Measurements from ENCODE around the gene SNRNP35. TPM values are rescaled to one million over a fixed set of nuclear protein-coding genes. Genes with fewer than 3 reads are reported as not detected.
"Not testable (repeated sequence)": the region's sequence is repeated elsewhere in the genome, so short reads cannot be mapped to it uniquely, and the experiment has no call there.

SNRNP35 gene
- total RNA-seq, 1 donor from 2014 or later: 14.4 TPM

DNA sequence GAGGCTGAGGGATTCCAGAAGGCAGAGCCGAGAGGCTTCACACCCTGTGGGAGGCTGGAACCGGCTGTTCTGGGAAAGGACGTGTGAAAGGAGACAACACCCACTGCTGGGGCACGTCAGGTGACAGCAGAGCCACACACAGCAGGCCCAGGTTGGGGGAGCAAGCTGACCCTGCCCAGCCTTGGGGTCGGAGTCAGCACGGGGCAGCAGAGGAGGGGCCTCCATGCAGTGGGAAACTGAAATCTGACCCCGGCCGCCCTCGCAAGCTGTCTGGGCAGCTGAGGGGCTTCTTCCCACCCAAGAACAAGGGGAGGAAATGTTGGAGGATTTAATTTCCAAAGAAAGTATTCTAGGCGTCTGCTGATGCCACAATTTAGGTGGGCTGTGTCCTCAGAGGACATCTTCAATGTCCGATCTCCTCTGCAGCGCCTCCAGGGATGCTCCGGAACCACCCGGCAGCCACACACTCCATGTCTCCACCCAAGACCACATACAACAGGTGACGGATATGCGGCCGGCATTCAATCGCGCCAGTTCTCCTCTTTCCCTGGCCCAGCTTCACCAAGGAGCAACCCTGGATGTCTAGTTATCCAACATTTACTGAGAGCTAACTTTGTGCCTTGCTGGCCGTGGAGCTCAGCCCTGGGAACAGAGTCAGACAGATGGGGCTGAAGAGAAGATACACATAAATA lies 30.7 kb downstream of the SNRNP35 start:
- DNase-seq (ENCODE audit: low spot score): no peak

DNA sequence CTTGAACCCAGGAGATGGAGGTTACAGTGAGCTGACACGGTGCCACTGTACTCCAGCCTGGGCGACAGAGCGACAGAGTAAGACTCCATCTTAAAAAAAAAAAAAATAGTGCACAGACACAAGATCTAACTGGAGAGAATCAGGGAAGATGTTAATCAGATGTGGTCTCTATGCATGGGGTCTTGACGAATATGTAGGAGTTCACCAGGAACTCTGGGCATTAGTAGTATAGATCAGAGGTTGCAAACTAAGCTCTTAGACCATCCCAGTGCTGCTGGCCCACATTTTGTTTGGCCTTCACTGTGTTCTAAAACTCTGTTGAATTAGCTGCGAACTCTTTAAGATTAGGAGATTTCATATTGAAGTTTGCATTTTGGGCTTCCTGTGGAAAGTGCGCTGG lies 31.6 kb downstream of the SNRNP35 start:
- no peak for DNase-seq (ENCODE audit: low spot score)

- DNase-seq (ENCODE audit: low spot score): no peak
Measured at GRCh38 chr12:123490089-123490488, 32.1 kb downstream of the SNRNP35 start.

DNA sequence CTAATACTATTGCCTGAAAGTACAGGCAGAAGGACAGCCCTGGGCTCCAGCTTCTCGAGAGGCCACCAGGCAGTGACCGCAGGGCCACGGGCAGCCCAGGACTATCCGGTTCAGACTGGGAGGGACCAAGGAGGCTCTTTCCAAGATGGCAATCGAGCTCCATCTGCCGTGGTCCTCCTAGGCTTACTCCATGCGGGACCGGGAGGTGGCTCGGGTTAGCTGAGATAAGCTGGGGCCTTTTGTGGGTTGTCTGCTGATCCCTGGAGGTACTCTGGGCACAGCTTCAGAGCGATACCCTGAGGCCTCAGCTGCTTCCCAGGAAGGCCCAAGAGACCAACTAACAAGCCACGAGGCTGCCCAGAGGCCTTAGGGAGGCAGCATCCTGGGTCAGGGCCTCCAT lies 33.1 kb downstream of the SNRNP35 start:
- DNase-seq (ENCODE audit: low spot score): no peak

DNA sequence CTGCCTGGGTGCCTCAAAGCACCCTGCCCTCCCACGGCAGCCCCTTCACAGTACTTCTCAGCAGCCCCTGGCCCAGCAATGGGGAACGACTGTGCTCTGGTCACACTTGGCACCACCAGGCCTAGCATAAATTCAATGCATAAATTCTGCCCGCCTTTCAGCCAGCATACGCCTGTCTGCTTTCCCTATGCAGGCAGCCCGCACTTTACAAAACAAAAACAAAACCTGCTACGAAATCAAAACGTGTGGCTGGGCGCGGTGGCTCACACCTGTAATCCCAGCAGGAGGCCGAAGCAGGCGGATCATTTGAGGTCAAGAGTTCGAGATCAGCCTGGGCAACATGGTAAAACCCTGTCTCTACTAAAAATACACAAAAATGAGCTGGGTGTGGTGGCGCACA lies 33.5 kb downstream of the SNRNP35 start:
- DNase-seq (ENCODE audit: low spot score): no peak

DNA sequence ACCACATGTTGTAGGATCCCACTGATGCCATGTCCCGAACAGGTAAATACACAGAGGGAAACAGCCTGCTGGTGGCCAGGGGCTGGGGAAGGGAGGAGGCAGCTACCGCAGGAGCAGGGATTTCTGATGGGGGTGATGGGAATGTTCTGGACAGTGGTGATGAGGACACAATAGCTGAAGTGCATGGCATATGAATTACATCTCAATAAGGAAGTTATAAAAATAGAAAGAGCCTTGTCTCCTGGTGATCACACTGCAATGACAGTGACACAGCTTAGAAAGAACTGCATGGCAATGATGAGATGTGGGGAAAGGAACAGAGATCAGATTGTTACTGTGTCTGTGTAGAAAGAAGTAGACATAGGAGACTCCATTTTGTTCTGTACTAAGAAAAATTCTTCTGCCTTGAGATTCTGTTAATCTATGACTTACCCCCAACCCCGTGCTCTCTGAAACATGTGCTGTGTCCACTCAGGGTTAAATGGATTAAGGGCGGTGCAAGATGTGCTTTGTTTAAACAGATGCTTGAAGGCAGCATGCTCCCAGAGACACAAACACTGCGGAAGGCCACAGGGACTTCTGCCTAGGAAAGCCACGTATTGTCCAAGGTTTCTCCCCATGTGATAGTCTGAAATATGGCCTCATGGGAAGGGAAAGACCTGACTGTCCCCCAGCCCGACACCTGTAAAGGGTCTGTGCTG lies 34.5 kb downstream of the SNRNP35 start:
- not testable (repeated sequence) for DNase-seq (ENCODE audit: low spot score)

DNA sequence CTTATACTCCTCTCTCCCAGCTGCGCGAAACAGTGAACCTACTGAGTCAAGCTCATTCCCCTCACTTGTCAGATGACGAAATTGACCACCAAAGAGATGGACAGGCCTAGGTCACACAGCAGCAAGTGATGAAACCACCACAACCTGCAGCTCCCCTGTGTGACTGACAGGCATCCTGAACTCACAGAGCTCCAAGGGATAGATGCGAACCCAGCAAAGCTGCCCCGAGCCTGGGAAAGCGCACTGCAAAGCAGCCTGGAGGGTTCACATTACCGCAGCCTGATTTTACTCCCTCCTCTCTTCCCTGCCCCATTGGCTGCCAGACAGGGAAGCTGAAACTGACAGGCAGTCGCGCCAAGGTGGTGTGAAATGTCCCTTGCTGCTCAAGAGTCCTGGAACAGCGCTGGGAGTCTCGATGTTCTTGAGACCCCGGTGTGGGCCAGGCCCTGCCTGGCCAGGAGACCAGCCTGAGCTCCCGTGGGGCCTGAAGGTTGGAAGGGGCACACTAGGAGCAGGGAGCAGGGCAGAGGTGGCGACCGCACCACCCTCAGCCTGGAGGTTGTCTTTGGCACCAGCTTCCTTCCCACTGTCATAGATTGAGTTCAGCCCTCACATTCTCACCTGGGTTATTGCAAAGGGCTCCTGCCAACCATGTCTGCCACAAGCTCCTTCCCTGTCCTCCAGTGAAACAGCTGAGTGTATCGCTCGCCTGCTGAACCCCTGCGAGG lies 36.3 kb downstream of the SNRNP35 start:
- no peak for DNase-seq (ENCODE audit: low spot score)

DNA sequence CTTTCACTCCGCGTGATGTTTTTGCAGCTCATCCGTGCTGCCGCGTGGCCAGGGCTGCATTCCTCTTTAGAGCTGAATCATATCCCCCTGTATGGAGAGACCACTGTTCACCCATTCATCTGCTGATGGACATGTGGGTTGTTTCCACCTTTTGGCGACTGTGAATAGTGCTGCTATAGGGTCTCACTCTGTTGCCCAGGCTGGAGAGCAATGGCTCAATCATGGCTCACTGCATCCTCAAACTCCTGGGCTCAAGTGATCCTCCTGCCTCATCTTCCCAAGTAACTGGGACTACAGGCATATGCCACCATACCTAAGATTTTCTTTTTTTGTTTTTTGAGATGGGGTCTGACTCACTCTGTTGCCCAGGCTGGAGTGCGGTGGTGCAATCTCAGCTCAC lies 39.1 kb downstream of the SNRNP35 start:
- no peak for DNase-seq (ENCODE audit: low spot score)

GRCh38 chr12:123498126-123498825 lies 40.3 kb downstream of the SNRNP35 start:
- no peak for DNase-seq (ENCODE audit: low spot score)

DNA sequence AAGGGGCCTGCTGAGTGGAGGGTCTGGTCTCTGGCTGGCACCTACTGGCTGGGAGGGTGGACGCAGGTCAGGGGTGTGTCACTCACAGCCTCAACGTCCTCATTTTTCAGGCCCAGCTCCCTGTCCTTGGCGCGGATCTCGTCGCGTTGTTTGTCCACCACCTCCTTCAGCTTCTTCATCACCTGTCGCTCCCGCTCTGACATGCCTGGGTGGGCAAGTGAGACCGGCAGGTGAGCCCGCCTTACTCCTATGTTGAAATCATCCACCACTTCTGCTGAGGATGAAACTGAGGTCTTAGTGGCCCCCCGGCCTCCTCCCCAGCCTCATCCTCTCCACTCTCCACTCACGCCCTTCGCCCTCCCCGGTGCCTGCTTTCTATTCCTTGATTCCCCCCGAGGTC lies 41.4 kb downstream of the SNRNP35 start:
- no peak for DNase-seq (ENCODE audit: low spot score)

DNA sequence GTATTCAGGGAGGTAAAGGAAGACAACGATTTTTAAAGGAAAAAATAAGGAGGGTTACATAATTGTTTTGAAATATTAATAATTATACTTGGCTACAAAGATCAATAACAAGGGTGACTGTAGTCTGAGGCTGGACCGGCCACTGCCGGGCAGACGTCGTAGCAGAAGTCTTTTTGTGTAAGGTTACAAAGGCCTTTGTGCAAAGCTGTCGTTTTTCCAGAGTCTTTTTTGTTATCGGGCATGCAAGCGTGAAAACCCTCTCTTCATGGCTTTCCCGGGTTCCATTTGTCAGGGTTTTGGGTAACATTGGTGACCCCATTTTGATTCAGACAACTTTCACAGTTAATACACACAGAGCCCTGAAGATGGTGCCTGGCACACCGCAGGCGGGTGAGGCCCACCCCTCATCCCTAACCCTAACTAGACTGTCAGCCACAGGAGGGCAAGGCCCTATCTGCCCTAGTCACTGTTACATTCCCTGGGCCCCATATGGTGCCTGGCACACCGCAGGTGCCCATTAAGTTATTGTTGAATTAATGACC lies 44.3 kb downstream of the SNRNP35 start:
- no peak for DNase-seq (ENCODE audit: low spot score)

DNA sequence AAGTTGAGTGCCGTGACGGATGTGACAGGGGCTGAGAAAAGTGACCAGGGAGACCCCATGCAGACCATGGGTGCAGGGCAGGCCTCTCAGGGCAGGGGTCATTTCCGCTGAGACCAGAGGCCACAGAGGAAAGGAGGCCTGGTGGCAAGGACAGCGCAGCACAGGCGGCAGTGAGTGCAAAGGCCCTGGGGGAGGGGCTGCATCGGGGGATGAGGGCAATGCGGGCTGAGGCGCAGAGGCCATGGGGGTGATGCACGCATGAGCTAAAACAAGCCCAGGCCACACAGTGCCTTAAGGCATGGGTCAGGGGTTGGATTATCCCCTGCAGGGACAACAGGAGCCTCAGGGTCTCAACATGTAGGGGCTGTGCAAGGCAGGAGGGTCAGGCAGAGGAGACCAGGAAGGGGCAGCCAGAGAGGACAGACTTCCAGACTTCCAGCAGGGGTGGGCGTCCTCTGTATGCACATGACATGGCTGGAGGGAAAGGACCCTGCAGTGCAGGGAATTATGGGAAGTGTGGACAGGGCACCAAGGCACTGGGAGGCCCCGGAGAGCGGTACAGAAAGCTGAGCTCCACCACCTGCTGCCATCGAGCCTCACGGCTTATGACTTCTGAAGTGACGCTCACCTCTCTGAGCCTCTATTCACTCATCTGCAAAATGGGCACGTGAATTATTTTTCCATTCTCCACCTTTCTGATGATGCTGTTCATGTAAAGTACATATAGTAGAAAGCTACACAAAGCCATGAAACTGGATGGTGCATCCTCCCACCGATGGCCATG lies 48.3 kb downstream of the SNRNP35 start:
- DNase-seq (ENCODE audit: low spot score): no peak

DNA sequence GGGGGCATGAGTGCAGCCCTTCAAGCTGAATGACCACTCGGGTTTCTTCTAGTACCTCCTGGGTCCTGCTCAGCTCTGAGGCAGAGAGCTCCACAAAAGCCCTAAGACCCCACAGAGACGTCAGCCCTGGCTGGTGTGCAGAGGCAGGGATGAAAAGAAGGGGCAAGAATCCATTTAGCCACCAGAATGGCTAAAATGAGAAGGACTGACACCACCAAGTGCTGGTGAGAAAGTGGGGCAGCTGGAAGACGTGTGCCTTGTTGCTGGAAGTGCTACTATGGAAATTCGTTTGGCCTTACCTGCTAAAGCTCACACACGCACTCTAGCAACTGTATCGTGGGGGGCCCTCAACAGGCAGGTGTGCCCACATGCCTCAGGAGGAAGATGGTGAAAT lies 48.9 kb downstream of the SNRNP35 start:
- DNase-seq (ENCODE audit: low spot score): no peak

DNA sequence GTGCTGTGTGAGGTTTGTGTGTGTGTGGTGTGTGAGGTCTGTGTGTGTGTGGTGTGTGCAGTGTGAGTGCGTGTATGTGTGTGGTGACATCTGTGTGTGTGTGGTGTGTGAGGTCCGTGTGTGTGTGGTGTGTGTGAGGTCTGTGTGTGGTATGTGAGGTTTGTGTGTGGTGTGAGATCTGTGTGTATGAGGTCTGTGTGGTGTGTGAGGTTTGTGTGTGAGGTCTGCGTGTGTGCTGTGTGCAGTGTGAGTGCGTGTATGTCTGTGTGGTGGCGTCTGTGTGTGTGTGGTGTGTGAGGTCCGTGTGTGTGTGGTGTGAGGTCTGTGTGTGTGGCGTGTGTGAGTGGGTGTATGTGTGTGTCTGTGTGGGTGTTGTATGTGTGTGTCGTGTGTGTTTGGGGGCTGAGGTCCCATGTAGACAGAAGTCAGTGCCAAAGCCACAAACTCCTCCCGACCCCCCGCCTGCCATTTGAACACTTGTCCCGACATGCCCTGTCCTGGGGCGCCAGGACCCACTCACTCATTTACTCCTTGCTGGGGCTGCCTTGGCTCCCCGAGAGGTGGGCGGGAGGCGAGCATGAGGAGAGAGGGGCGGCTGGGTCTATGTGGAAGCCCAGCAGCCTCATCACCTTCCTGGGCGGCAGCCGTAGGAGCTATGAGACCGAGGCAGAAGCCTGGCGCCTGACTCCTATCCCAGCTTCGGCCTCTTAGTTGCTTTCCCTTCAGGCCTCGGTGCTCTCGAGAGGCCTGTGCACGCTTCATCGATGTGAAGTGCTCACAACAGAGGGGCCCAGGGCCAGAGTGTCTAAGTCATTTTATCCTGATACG lies 55.1 kb downstream of the SNRNP35 start:
- DNase-seq (ENCODE audit: low spot score): no peak

GRCh38 chr12:123513805-123514204 lies 55.9 kb downstream of the SNRNP35 start:
- DNase-seq (ENCODE audit: low spot score): no peak

- DNase-seq (ENCODE audit: low spot score): not testable (repeated sequence)
Measured at GRCh38 chr12:123514582-123515221, 56.8 kb downstream of the SNRNP35 start.

GRCh38 chr12:123516216-123516780 lies 58.4 kb downstream of the SNRNP35 start:
- no peak for DNase-seq (ENCODE audit: low spot score)

All from umbilical cord (tissue), 2 donors.